Heart left ventricle (tissue), 13 donors: ENCODE results near the gene GLA.

ENCODE experiments used
- POLR2A ChIP-seq, 2 donors: fragments of 450-650 bp; IDR thresholded peaks; one replicate each; pipeline ENCODE4 v1.6.1; 2017; ENCODE audit warnings: antibody characterized with exemption in 2 of 2, mild to moderate bottlenecking in 2 of 2, moderate library complexity in 2 of 2
- TF ChIP-seq, protein P1 (sequence below), 12 donors: fragments of 200-600 bp; sonication (generic) in 4 of 12; IDR thresholded peaks; one replicate each; pipeline versions ENCODE4 v1.5.0 to v1.8.0; 2018 to 2022; ENCODE audit warnings: antibody characterized with exemption in 12 of 12, mild to moderate bottlenecking in 5 of 12
- donor health status: ischemic (EF 13 %, LVEDD 7.1; RV severe dilation, severe dysfunction).
- donor health status: DM: no; HTN: yes; CAD: no.
- donor health status: DM: no; HTN: no; CAD: no.
- donor health status: ischemic (EF 25% LVEDD 6.9; RV normal size, moderate dysfunction).
- donor health status: ischemic (EF 25% LVEDD 5.7; RV mildly dilated, moderate dysfunction).
- donor health status: ischemic (EF 35%, LVEDD 5.7; RV mildly dilated, moderate dysfunction).
- donor health status: nonischemic (EF 11% LVEDD 7.7; RV severe dilation, severe dysfunction).
- donor health status: DM: yes; HTN: yes; CAD: no.
- donor health status: PGD.
- donor health status: ischemic (EF 29% LVEDD 5.4; RV normal size, mild dysfunction).
- donor health status: nonischemic (EF 23%, LVEDD 6.1; RV moderate dilation, normal function).

GRCh38 chrX:101410461-101410860 lies 2.7 kb upstream of the GLA start:
- TF ChIP-seq, protein P1, sequence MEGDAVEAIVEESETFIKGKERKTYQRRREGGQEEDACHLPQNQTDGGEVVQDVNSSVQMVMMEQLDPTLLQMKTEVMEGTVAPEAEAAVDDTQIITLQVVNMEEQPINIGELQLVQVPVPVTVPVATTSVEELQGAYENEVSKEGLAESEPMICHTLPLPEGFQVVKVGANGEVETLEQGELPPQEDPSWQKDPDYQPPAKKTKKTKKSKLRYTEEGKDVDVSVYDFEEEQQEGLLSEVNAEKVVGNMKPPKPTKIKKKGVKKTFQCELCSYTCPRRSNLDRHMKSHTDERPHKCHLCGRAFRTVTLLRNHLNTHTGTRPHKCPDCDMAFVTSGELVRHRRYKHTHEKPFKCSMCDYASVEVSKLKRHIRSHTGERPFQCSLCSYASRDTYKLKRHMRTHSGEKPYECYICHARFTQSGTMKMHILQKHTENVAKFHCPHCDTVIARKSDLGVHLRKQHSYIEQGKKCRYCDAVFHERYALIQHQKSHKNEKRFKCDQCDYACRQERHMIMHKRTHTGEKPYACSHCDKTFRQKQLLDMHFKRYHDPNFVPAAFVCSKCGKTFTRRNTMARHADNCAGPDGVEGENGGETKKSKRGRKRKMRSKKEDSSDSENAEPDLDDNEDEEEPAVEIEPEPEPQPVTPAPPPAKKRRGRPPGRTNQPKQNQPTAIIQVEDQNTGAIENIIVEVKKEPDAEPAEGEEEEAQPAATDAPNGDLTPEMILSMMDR (IDR thresholded peaks at IDR 0.05), result no peak
- no peak for TF ChIP-seq POLR2A (IDR thresholded peaks at IDR 0.05)
